ENCODE data around the gene GP9. TPM values are rescaled to one million over a fixed set of nuclear protein-coding genes. Genes with fewer than 3 reads are reported as not detected.

Gene GP9
- total RNA-seq, 1 experiment from 2014 or later, result not detected

GRCh38 chr3:129036222-129037092 lies 24.1 kb upstream of the GP9 start:
- H3K27ac ChIP-seq, result no peak overlapping the region
- intact Hi-C loops (cut with micrococcal nuclease; ENCODE audit: unreplicated experiment), result no loop called here
- POLR2A ChIA-PET (ENCODE audit: unreplicated experiment), result interaction anchor here (0.7 kb wide), 1 partner anchor 83 kb away, joined by 3 read pairs; no protein-coding TSS in a partner anchor
- no TSS peak for BruUV-seq (replicated peaks)
- H3F3A ChIP-seq (ENCODE audit: insufficient read depth, low read depth), result no peaks in the 10 kb centered on the region
- no peaks in the 10 kb centered on the region for H3K9me3 ChIP-seq (ENCODE audit: insufficient read depth, low read depth)
- no peaks in the 10 kb centered on the region for H4K20me1 ChIP-seq (ENCODE audit: insufficient read depth)
- no peaks in the 10 kb centered on the region for H3K4me1 ChIP-seq (replicated peaks; ENCODE audit: insufficient read depth)
- H3K27me3 ChIP-seq (ENCODE audit: insufficient read depth, low read depth), result peaks cover 4% of the 10 kb centered on the region; the same call in 1 of the 2 replicates
- no peaks in the 10 kb centered on the region for H3K36me3 ChIP-seq (ENCODE audit: low read depth)
- TF ChIP-seq EZH2 (IDR thresholded peaks at IDR 0.05; ENCODE audit: low read depth), result no peak
- TF ChIP-seq, protein P1, sequence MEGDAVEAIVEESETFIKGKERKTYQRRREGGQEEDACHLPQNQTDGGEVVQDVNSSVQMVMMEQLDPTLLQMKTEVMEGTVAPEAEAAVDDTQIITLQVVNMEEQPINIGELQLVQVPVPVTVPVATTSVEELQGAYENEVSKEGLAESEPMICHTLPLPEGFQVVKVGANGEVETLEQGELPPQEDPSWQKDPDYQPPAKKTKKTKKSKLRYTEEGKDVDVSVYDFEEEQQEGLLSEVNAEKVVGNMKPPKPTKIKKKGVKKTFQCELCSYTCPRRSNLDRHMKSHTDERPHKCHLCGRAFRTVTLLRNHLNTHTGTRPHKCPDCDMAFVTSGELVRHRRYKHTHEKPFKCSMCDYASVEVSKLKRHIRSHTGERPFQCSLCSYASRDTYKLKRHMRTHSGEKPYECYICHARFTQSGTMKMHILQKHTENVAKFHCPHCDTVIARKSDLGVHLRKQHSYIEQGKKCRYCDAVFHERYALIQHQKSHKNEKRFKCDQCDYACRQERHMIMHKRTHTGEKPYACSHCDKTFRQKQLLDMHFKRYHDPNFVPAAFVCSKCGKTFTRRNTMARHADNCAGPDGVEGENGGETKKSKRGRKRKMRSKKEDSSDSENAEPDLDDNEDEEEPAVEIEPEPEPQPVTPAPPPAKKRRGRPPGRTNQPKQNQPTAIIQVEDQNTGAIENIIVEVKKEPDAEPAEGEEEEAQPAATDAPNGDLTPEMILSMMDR (conservative IDR thresholded peaks at IDR 0.05), result no peak
- H2AFZ ChIP-seq, result no peak overlapping the region
- H3K4me3 ChIP-seq, result no peak overlapping the region
- no peak overlapping the region for H3K4me2 ChIP-seq
- no peaks in the 10 kb centered on the region for H3K9me2 ChIP-seq (ENCODE audit: insufficient read depth)
- H3K79me2 ChIP-seq (ENCODE audit: low read depth), result no peaks in the 10 kb centered on the region
- DNase-seq, result no peak
- CTCF ChIA-PET, result no interaction called here

DNA sequence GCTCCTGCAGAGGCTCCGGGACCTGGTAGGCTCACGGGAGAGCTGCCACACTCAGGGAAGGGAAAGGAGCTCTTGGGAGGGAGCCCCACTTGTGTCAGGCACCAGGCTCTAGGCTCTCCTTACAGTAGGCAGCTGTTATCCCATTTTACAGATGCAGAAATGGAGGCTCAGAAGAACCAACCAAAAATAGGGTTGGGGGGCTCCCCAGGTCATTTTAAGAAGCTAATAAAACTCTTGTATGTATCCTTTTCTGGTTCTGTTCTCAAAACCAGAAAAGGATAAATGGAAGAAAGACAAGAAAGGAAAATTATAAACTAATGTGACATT lies 23.5 kb upstream of the GP9 start:
- no TSS peak for BruUV-seq (replicated peaks)
- no peak overlapping the region for H3K4me2 ChIP-seq
- H3K4me3 ChIP-seq, result no peak overlapping the region
- H4K20me1 ChIP-seq (ENCODE audit: insufficient read depth), result no peaks in the 10 kb centered on the region
- H3K36me3 ChIP-seq (ENCODE audit: low read depth), result no peaks in the 10 kb centered on the region
- H3K27ac ChIP-seq, result no peak overlapping the region
- CTCF ChIA-PET, result interaction anchor here (0.9 kb wide), 1 partner anchor 11 kb away, joined by 3 read pairs; no protein-coding TSS in a partner anchor
- intact Hi-C loops (cut with micrococcal nuclease; ENCODE audit: unreplicated experiment), result no loop called here
- DNase-seq, result no peak
- POLR2A ChIA-PET (ENCODE audit: unreplicated experiment), result interaction anchor here (0.7 kb wide), 1 partner anchor 83 kb away, joined by 3 read pairs; no protein-coding TSS in a partner anchor
- no peaks in the 10 kb centered on the region for H3K4me1 ChIP-seq (replicated peaks; ENCODE audit: insufficient read depth)
- H2AFZ ChIP-seq, result no peak overlapping the region
- no peaks in the 10 kb centered on the region for H3F3A ChIP-seq (ENCODE audit: insufficient read depth, low read depth)
- no peaks in the 10 kb centered on the region for H3K9me2 ChIP-seq (ENCODE audit: insufficient read depth)
- no peaks in the 10 kb centered on the region for H3K79me2 ChIP-seq (ENCODE audit: low read depth)
- TF ChIP-seq EZH2 (IDR thresholded peaks at IDR 0.05; ENCODE audit: low read depth), result no peak
- TF ChIP-seq, protein P1 (conservative IDR thresholded peaks at IDR 0.05), result no peak
- no peaks in the 10 kb centered on the region for H3K9me3 ChIP-seq (ENCODE audit: insufficient read depth, low read depth)
- peaks cover 10% of the 10 kb centered on the region; the same call in 1 of the 2 replicates for H3K27me3 ChIP-seq (ENCODE audit: insufficient read depth, low read depth)

DNA sequence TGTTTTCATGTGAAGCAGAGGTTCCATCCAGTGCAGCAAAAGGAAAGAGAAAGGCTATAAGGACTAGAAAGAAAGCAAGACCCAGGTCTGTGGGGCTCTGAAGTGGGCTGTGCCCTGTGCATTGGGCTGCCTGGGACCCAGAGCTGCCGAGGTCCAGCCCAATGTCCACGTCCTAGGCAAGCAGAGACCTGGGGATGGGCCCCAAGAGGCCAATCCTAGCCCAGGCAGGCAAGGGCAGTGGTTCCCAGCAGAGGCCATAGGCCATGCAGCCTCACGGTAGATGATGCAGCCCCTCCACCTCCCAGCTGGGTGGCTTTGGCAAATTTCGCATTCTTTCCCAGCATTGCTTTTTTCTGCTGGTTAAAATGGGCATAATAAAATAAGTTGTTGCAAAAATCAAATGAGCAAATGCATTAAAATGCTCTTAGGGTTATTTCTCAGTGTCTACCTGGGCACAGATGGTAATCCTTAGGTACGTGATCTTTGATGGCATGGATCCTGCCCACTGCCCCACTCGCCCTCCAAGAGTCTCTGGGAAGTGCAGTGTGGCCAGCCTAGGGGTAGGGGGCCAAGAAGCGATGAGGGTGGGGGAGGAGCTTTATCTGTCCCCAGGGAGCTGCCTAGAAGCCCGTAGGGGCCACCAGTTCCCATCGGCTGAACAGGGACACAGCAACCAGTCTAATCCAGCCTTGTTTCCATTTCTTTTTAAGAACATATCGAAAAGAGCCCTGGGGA lies 22.3 kb upstream of the GP9 start:
- Histone ChIP-seq H3K27me3 (ENCODE audit: insufficient read depth, low read depth) (peaks cover 17% of the 10 kb centered on the region; the same call in 1 of the 2 replicates), H3K36me3 (ENCODE audit: low read depth) (no peaks in the 10 kb centered on the region), H3F3A (ENCODE audit: insufficient read depth, low read depth) (no peaks in the 10 kb centered on the region), H3K27ac (no peak overlapping the region), H3K4me3 (no peak overlapping the region), H3K79me2 (ENCODE audit: low read depth) (no peaks in the 10 kb centered on the region), H3K9me3 (ENCODE audit: insufficient read depth, low read depth) (no peaks in the 10 kb centered on the region), H3K9me2 (ENCODE audit: insufficient read depth) (no peaks in the 10 kb centered on the region), H2AFZ (no peak overlapping the region), H3K4me1 (replicated peaks; ENCODE audit: insufficient read depth) (no peaks in the 10 kb centered on the region), H3K4me2 (no peak overlapping the region), H4K20me1 (ENCODE audit: insufficient read depth) (no peaks in the 10 kb centered on the region)
- POLR2A ChIA-PET (ENCODE audit: unreplicated experiment), result interaction anchor here (0.5 kb wide), 1 partner anchor 15 kb away, joined by 6 read pairs; no protein-coding TSS in a partner anchor
- CTCF ChIA-PET, result interaction anchor here (0.9 kb wide), 1 partner anchor 12 kb away, joined by 3 read pairs; no protein-coding TSS in a partner anchor
- intact Hi-C loops (cut with micrococcal nuclease; ENCODE audit: unreplicated experiment), result no loop called here
- no TSS peak for BruUV-seq (replicated peaks)
- DNase-seq, result no peak
- TF ChIP-seq, protein P1 (conservative IDR thresholded peaks at IDR 0.05), result no peak
- no peak for TF ChIP-seq EZH2 (IDR thresholded peaks at IDR 0.05; ENCODE audit: low read depth)
